ENCODE measurements around the gene DPH3. TPM values are rescaled to one million over a fixed set of nuclear protein-coding genes. Genes with fewer than 3 reads are reported as not detected.

Gene DPH3
- polyA plus RNA-seq, 1 of the 3 experiments (the other 2 are of a cell fraction), result 8.5 TPM

DNA sequence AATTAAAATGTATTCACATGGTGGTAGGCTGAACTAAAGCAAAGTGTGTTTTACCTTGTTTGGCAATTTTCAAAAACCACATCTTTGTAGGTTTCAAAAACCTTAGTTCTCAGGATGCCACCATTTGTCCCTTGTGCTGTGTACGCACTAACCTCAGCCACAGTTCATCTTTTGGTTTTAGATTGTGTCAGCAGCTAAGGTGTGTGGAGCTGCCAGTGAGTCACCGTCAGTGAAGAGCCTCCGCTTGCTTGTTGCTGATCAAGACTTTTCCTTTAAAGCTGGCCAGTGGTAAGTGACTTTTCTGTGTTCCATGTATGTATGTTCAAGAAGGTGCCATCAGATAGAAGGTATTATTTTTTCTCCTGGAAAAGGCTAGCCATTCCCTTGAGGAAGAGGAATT lies 21.4 kb upstream of the DPH3 start:
- Histone ChIP-seq H3K4me1 (ENCODE audit: control insufficient read depth in 1 of 2, insufficient read depth in 2 of 2, low read depth in 1 of 2, low read length in 1 of 2) (peaks cover 0 to 11% of the 10 kb centered on the region in 2 experiments; a peak in 2 of 4 replicates), H3K4me2 (no peak overlapping the region), H3F3A (replicated peaks; ENCODE audit: insufficient read depth) (peaks cover 2% of the 10 kb centered on the region), H3K27ac (ENCODE audit: low read depth in 2 of 2, low read length in 1 of 2) (no peak overlapping the region), H3K9me2 (no peaks in the 10 kb centered on the region), H3K79me2 (ENCODE audit: insufficient read depth) (no peaks in the 10 kb centered on the region), H2AFZ (ENCODE audit: low read depth) (no peak overlapping the region), H3K9me3 (no peaks in the 10 kb centered on the region), H3K4me3 (ENCODE audit: low read depth in 2 of 2, low read length in 1 of 2) (no peak overlapping the region), H3K9ac (no peak overlapping the region), H3K36me3 (replicated peaks in 1 of 2; ENCODE audit: control insufficient read depth in 1 of 2, insufficient read depth in 2 of 2, low read length in 1 of 2) (peaks cover 6 to 25% of the 10 kb centered on the region in 2 experiments), H4K20me1 (ENCODE audit: insufficient read depth) (no peaks in the 10 kb centered on the region; the same call in 1 of the 2 replicates), H3K27me3 (ENCODE audit: insufficient read depth) (no peaks in the 10 kb centered on the region)
- 88% methylated on average over 3 of the region's 3 CpGs for WGBS (ENCODE audit: low lambda C conversion rate)
- TF ChIP-seq RFX5 (IDR thresholded peaks at IDR 0.05; ENCODE audit: low read length) (no peak), MEF2A (IDR thresholded peaks at IDR 0.05; ENCODE audit: borderline replicate concordance, low read depth) (no peak), CHD2 (IDR thresholded peaks at IDR 0.05; ENCODE audit: low read length, partially characterized antibody) (no peak), GABPA (IDR thresholded peaks at IDR 0.05; ENCODE audit: low read depth) (no peak), EP300 (IDR thresholded peaks at IDR 0.05; ENCODE audit: borderline replicate concordance in 1 of 2, low read depth in 1 of 2, low read length in 1 of 2) (no peak), SMC3 (IDR thresholded peaks at IDR 0.05; ENCODE audit: low read depth, low read length) (no peak), TAF1 (IDR thresholded peaks at IDR 0.05; ENCODE audit: borderline replicate concordance, low read depth, low read length) (no peak), TCF12 (IDR thresholded peaks at IDR 0.05) (no peak)
- TF ChIP-seq, protein P1, sequence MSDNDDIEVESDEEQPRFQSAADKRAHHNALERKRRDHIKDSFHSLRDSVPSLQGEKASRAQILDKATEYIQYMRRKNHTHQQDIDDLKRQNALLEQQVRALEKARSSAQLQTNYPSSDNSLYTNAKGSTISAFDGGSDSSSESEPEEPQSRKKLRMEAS (IDR thresholded peaks at IDR 0.05; ENCODE audit: low read depth), result no peak
- TF ChIP-seq, protein P2, sequence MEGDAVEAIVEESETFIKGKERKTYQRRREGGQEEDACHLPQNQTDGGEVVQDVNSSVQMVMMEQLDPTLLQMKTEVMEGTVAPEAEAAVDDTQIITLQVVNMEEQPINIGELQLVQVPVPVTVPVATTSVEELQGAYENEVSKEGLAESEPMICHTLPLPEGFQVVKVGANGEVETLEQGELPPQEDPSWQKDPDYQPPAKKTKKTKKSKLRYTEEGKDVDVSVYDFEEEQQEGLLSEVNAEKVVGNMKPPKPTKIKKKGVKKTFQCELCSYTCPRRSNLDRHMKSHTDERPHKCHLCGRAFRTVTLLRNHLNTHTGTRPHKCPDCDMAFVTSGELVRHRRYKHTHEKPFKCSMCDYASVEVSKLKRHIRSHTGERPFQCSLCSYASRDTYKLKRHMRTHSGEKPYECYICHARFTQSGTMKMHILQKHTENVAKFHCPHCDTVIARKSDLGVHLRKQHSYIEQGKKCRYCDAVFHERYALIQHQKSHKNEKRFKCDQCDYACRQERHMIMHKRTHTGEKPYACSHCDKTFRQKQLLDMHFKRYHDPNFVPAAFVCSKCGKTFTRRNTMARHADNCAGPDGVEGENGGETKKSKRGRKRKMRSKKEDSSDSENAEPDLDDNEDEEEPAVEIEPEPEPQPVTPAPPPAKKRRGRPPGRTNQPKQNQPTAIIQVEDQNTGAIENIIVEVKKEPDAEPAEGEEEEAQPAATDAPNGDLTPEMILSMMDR (IDR thresholded peaks at IDR 0.05), result no peak
- TF ChIP-seq, protein P3, sequence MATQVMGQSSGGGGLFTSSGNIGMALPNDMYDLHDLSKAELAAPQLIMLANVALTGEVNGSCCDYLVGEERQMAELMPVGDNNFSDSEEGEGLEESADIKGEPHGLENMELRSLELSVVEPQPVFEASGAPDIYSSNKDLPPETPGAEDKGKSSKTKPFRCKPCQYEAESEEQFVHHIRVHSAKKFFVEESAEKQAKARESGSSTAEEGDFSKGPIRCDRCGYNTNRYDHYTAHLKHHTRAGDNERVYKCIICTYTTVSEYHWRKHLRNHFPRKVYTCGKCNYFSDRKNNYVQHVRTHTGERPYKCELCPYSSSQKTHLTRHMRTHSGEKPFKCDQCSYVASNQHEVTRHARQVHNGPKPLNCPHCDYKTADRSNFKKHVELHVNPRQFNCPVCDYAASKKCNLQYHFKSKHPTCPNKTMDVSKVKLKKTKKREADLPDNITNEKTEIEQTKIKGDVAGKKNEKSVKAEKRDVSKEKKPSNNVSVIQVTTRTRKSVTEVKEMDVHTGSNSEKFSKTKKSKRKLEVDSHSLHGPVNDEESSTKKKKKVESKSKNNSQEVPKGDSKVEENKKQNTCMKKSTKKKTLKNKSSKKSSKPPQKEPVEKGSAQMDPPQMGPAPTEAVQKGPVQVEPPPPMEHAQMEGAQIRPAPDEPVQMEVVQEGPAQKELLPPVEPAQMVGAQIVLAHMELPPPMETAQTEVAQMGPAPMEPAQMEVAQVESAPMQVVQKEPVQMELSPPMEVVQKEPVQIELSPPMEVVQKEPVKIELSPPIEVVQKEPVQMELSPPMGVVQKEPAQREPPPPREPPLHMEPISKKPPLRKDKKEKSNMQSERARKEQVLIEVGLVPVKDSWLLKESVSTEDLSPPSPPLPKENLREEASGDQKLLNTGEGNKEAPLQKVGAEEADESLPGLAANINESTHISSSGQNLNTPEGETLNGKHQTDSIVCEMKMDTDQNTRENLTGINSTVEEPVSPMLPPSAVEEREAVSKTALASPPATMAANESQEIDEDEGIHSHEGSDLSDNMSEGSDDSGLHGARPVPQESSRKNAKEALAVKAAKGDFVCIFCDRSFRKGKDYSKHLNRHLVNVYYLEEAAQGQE (IDR thresholded peaks at IDR 0.05; ENCODE audit: low read depth, low read length), result no peak
- TF ChIP-seq, protein P4, sequence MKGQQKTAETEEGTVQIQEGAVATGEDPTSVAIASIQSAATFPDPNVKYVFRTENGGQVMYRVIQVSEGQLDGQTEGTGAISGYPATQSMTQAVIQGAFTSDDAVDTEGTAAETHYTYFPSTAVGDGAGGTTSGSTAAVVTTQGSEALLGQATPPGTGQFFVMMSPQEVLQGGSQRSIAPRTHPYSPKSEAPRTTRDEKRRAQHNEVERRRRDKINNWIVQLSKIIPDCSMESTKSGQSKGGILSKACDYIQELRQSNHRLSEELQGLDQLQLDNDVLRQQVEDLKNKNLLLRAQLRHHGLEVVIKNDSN (IDR thresholded peaks at IDR 0.05; ENCODE audit: borderline replicate concordance, low read depth), result no peak
- TF ChIP-seq, protein P5, sequence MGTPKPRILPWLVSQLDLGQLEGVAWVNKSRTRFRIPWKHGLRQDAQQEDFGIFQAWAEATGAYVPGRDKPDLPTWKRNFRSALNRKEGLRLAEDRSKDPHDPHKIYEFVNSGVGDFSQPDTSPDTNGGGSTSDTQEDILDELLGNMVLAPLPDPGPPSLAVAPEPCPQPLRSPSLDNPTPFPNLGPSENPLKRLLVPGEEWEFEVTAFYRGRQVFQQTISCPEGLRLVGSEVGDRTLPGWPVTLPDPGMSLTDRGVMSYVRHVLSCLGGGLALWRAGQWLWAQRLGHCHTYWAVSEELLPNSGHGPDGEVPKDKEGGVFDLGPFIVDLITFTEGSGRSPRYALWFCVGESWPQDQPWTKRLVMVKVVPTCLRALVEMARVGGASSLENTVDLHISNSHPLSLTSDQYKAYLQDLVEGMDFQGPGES (IDR thresholded peaks at IDR 0.05; ENCODE audit: low read depth, low read length), result no peak
- POLR2A ChIA-PET, result no interaction called here
- CTCF ChIA-PET, result interaction anchor here (0.8 to 1.9 kb wide), 7 partner anchors 14 to 270 kb away, joined by 3 to 8 read pairs (median 4); no protein-coding TSS in a partner anchor
- DNase-seq, result no peak

Measured in SK-N-SH (cell line).